Sigmoid colon (tissue), 4 donors: ENCODE results near the gene ST14.

Experiments used
- CTCF ChIP-seq, 4 experiments: fragments of 450-650 bp in 3 of 4; fragments of 200-600 bp in 1 of 4; IDR thresholded peaks; one replicate each; pipeline ENCODE4 v1.5.1; 2016 to 2019; ENCODE audit warnings: antibody characterized with exemption in 4 of 4, mild to moderate bottlenecking in 3 of 4, moderate library complexity in 2 of 4
- EP300 ChIP-seq, 4 donors: sonication (generic); formaldehyde crosslinking; IDR thresholded peaks; one replicate each; pipeline ENCODE4 v1.6.1; 2017; ENCODE audit warnings: antibody characterized with exemption in 4 of 4

- no peak for TF ChIP-seq CTCF (IDR thresholded peaks at IDR 0.05)
- no peak for TF ChIP-seq EP300 (IDR thresholded peaks at IDR 0.05)
Observed at GRCh38 chr11:130177782-130178181, 18.2 kb downstream of the ST14 start.
